Measurements from ENCODE around the gene TRA2B.

Gene TRA2B

DNA sequence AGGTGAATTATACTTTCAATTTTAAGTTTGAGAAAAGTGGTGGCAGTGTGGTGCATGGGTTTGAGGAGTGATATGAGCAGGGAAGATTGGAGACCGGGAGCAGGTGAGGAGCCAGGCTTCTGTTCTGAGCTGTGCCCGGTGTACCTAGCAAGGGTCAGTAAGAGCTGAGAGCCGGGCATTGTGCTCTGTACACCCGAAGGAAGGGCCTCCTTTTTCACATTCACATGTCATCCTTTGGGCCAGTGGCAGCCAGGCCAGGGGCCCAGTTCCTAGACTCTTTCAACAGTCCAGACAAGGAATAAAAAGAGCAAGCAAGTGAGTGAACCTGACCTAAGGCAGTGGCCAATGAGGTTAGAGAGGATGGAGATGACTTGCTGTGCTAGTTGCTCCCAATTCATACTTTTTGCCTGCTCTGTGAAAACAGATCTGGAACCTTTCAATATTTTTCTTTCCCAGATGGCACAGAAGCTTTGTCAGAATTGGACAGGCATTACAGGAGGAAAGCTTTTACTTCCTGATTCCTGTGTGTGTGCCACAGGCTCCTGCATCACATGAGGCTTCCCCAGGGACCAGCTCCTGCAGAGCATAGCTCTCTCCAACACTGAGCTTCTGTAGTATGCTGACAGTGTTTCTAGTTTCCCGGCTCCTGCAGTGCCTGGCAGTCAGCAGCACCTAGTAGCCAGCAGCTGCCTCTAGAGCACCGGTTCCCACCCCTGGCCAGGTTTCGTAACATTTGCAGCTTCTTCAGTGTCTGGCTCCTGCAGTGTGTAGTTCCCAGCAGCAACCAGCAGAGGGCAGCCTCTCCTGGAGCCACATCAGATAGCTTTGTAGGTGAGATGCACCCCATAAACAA, 5.3 kb upstream of the TRA2B start:
- peak; percentile 83 for DNase-seq (ENCODE audit: low spot score)
- in situ Hi-C loops (cut with MboI; ENCODE audit: low pct_unique_long_range_greater_than_20kb, low sequenced_read_pairs, unreplicated experiment): no loop called here
- TF ChIP-seq, protein P1, sequence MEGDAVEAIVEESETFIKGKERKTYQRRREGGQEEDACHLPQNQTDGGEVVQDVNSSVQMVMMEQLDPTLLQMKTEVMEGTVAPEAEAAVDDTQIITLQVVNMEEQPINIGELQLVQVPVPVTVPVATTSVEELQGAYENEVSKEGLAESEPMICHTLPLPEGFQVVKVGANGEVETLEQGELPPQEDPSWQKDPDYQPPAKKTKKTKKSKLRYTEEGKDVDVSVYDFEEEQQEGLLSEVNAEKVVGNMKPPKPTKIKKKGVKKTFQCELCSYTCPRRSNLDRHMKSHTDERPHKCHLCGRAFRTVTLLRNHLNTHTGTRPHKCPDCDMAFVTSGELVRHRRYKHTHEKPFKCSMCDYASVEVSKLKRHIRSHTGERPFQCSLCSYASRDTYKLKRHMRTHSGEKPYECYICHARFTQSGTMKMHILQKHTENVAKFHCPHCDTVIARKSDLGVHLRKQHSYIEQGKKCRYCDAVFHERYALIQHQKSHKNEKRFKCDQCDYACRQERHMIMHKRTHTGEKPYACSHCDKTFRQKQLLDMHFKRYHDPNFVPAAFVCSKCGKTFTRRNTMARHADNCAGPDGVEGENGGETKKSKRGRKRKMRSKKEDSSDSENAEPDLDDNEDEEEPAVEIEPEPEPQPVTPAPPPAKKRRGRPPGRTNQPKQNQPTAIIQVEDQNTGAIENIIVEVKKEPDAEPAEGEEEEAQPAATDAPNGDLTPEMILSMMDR (IDR thresholded peaks at IDR 0.05; ENCODE audit: extremely low read depth, insufficient read depth, missing control alignments): peak; percentile 95

DNA sequence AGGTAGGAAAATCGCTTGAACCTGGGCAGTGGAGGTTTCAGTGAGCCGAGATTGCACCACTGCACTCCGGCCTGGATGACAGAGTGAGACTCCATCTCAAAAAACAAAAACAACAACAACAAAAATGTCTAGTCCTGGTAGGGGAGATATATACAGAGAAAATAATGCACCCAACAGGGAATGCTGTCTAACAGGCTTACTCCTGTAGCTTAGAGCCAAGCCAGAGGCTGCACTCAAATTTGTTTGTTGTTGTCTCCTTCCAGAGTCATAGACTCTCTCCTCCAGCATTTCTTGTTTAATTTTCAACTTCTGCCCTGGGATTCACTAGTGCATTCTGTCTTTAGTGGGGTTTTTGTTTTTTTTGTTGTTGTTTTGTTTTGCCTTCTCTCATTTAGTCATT, 4.6 kb upstream of the TRA2B start:
- DNase-seq (ENCODE audit: low spot score): no peak
- TF ChIP-seq, protein P1 (IDR thresholded peaks at IDR 0.05; ENCODE audit: extremely low read depth, insufficient read depth, missing control alignments): no peak
- in situ Hi-C loops (cut with MboI; ENCODE audit: low pct_unique_long_range_greater_than_20kb, low sequenced_read_pairs, unreplicated experiment): no loop called here

DNA sequence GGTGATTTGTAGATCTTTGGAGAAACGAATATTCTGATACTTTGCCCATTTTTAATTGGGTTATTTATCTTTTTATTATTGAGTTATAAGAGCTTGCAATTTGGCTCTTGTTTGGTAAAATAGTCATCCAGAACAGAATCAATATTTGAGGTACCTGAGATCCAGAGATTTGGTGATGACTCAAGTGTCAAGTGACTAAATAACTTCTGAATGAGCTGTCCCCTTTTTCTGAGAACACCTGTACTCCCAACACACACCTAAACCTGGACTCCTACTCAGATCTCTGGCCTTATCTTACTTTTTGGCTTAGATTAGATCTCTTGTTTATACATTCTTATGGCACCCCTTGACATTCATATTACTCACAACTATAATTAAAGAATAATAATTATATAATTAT, 3.1 kb upstream of the TRA2B start:
- in situ Hi-C loops (cut with MboI; ENCODE audit: low pct_unique_long_range_greater_than_20kb, low sequenced_read_pairs, unreplicated experiment): no loop called here
- TF ChIP-seq, protein P1 (IDR thresholded peaks at IDR 0.05; ENCODE audit: extremely low read depth, insufficient read depth, missing control alignments): no peak
- no peak for DNase-seq (ENCODE audit: low spot score)

DNA sequence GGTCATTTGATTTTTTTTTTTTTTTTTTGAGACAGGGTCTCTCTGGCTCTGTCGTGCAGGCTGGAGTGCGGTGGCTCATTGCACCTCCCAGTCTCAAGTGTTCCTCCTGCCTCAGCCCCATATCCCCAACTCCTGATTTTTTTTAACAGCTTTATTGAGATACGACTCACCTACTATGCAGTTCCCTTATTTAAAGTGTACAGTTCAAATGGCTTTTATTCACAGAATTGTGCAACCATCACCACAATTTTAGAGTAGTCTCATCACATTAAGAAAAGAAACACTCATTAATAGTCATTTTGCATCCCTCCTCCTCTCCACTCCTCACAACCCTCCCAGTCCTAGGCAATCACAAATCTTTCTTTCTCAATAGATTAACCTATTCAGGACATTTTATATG, 1.9 kb upstream of the TRA2B start:
- in situ Hi-C loops (cut with MboI; ENCODE audit: low pct_unique_long_range_greater_than_20kb, low sequenced_read_pairs, unreplicated experiment): no loop called here
- DNase-seq (ENCODE audit: low spot score): no peak
- TF ChIP-seq, protein P1 (IDR thresholded peaks at IDR 0.05; ENCODE audit: extremely low read depth, insufficient read depth, missing control alignments): no peak

DNA sequence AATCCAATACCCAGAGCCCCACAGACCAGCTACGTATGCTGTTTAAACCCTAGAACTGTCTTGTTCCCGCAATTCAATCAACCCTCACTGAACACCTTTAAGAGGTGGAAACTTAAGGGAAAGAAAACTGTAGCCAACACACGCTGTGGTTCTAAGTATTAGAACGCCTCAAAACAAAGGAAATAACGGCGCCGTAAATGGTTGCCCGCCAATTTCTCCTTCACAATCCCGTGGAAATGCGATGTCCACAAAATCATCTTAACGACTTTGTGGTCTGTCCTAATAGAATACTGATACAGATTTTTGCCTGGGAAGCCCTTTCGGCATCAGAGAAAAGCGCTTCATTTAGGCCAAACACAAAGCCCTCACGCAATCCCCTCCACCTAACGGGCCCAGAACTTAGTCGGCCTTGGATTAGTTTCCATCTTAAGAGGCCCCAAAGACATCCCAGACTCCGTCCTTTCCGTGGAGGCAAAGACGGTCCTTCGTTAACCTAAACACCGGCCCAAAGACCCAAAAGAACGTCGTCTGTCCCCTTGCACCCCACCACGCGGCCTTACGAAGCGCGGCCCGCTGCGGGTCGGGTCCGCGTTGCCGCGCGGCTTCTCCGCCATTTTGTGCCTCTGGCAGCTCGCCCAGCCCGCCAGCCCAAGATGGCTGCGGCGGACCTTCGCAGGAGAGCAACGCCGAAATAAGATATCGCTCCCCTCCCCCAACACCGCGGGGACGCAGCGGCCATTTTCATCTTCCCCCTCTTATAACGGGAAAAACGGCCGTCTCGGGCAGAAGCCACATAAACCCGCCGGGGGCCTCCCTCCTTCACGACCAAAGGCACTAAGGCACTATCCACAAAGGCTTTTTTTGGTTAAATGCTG, 763 bp downstream of the TRA2B start:
- in situ Hi-C loops (cut with MboI; ENCODE audit: low pct_unique_long_range_greater_than_20kb, low sequenced_read_pairs, unreplicated experiment): no loop called here
- DNase-seq (ENCODE audit: low spot score): peak; percentile 79
- TF ChIP-seq, protein P1 (IDR thresholded peaks at IDR 0.05; ENCODE audit: extremely low read depth, insufficient read depth, missing control alignments): no peak

DNA sequence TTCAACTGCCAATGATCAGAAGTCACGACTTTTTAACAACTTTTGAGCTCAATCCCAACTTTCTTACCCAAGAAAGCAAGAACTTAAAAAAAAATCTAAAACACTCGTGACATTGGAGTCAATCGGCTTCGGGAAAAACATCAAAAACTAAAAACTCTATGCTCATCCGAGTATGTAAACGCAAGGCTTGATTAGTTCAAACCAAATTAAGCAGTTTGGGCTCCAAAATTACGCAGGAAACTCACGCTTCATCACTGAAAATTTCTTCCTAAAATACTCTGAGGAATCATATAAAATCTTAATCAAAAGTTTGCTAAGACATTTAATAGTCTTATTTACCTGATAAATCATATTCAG, 1.6 kb downstream of the TRA2B start:
- in situ Hi-C loops (cut with MboI; ENCODE audit: low pct_unique_long_range_greater_than_20kb, low sequenced_read_pairs, unreplicated experiment): no loop called here
- DNase-seq (ENCODE audit: low spot score): no peak
- TF ChIP-seq, protein P1 (IDR thresholded peaks at IDR 0.05; ENCODE audit: extremely low read depth, insufficient read depth, missing control alignments): no peak
